Gastrocnemius medialis (tissue), 4 donors: ENCODE data around the gene MEX3C. TPM values are rescaled to one million over a fixed set of nuclear protein-coding genes. Genes with fewer than 3 reads are reported as not detected.

Source experiments
- ATAC-seq, 2 donors: fragments of 150-250 bp; one replicate each; pipeline ENCODE4 v1.9.1; 2016
- DNase-seq, 2 donors: peaks; one replicate each; pipeline ENCODE4 v3.0.0-alpha.2; 2019
- H3K27ac ChIP-seq, 4 donors: fragments of 200-600 bp; sonication (generic); 1 replicate in 1 of 4; 2 replicates in 3 of 4; pipeline ENCODE4 v1.5.1; 2016 to 2018; ENCODE audit warnings: mild to moderate bottlenecking in 2 of 4, moderate library complexity in 1 of 4
- H3K27me3 ChIP-seq, 3 donors: fragments of 200-600 bp; sonication (generic) in 2 of 3; 1 replicate in 1 of 3; 2 replicates in 2 of 3; pipeline versions ENCODE4 v1.5.1 to v1.6.0; 2016 to 2019; ENCODE audit warnings: mild to moderate bottlenecking in 1 of 3, moderate library complexity in 1 of 3
- H3K36me3 ChIP-seq, 2 donors: fragments of 200-600 bp; sonication (generic) in 1 of 2; one replicate each; pipeline ENCODE4 v1.5.1; 2017 to 2018
- H3K4me1 ChIP-seq, 2 donors: fragments of 200-600 bp; sonication (generic) in 1 of 2; one replicate each; pipeline ENCODE4 v1.5.1; 2016 to 2017; ENCODE audit warnings: mild to moderate bottlenecking in 2 of 2
- H3K4me3 ChIP-seq, 4 donors: fragments of 200-600 bp; sonication (generic) in 3 of 4; 1 replicate in 1 of 4; 2 replicates in 3 of 4; pipeline ENCODE4 v1.5.1; 2016 to 2019; ENCODE audit warnings: mild to moderate bottlenecking in 2 of 4
- H3K9me3 ChIP-seq, 3 donors: fragments of 200-600 bp; sonication (generic) in 2 of 3; 1 replicate in 1 of 3; 2 replicates in 2 of 3; pipeline ENCODE4 v1.5.1; 2016 to 2019
- POLR2A ChIP-seq, 2 donors: fragments of 450-650 bp; IDR thresholded peaks; one replicate each; pipeline ENCODE4 v1.6.1; 2017; ENCODE audit warnings: antibody characterized with exemption in 2 of 2, mild to moderate bottlenecking in 2 of 2, moderate library complexity in 2 of 2
- in situ Hi-C, 4 donors: fragments of 200-750 bp; cut with MboI; loops; one replicate each; pipeline versions ENCODE4 v1.15.0 to v1.8.0; 2017; ENCODE audit warnings: low sequenced_read_pairs in 4 of 4
- intact Hi-C: fragments of 100-400 bp; cut with DNase I; formaldehyde crosslinking; loops from one replicate; pipeline ENCODE4 v1.15.1; 2023; ENCODE audit warnings: low total_unique reads
- total RNA-seq, 4 donors: library from RNA; depleted of rRNA; stranded (reverse); fragments of >200 nt; gene quantifications; one replicate each; pipeline versions ENCODE4 v1.1.0 to v1.2.3, GENCODE V29; 2016
- TF ChIP-seq, protein P1 (sequence below), 5 experiments: fragments of 450-650 bp in 3 of 5; fragments of 200-600 bp in 2 of 5; sonication (generic) in 2 of 5; IDR thresholded peaks in 4 of 5; conservative IDR thresholded peaks in 1 of 5; 1 replicate in 4 of 5; 2 replicates in 1 of 5; pipeline ENCODE4 v1.5.1; 2016 to 2019; ENCODE audit warnings: antibody characterized with exemption in 5 of 5, mild to moderate bottlenecking in 3 of 5, moderate library complexity in 3 of 5

Gene MEX3C
- total RNA-seq, 4 donors from 2014 or later = 8.8 to 14.9 (median 12.4) TPM

DNA sequence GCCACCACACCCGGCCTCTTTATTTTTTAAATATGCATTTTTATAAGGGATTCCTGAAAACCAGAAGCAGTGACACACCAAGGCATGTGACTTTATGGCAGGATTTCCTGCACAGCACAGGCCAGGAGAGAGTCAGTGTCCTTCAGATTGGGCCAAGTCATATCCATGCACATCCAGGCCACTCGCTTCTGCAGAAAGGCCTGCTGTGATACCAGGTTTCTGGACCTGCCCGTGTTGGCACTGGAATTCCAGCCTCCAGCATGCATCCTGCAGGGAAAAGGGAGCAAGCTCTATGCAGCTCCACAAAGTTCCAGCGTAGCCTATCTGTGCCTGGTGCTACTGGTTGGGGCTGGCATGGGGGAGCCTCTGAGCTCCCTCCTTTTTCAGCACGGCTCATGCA is 36.8 kb downstream of the MEX3C start:
- TF ChIP-seq, protein P1, sequence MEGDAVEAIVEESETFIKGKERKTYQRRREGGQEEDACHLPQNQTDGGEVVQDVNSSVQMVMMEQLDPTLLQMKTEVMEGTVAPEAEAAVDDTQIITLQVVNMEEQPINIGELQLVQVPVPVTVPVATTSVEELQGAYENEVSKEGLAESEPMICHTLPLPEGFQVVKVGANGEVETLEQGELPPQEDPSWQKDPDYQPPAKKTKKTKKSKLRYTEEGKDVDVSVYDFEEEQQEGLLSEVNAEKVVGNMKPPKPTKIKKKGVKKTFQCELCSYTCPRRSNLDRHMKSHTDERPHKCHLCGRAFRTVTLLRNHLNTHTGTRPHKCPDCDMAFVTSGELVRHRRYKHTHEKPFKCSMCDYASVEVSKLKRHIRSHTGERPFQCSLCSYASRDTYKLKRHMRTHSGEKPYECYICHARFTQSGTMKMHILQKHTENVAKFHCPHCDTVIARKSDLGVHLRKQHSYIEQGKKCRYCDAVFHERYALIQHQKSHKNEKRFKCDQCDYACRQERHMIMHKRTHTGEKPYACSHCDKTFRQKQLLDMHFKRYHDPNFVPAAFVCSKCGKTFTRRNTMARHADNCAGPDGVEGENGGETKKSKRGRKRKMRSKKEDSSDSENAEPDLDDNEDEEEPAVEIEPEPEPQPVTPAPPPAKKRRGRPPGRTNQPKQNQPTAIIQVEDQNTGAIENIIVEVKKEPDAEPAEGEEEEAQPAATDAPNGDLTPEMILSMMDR (IDR thresholded peaks at IDR 0.05 in 4 of 5, conservative IDR thresholded peaks at IDR 0.05 in 1 of 5) = no peak
- no peak for TF ChIP-seq POLR2A (IDR thresholded peaks at IDR 0.05)
- DNase-seq (no peak), ATAC-seq (no peak)
- intact Hi-C loops (no loop called here), in situ Hi-C loops (no loop called here)
- Histone ChIP-seq H3K4me3 (no peak overlapping the region), H3K4me1 (no peaks in the 10 kb centered on the region), H3K27me3 (no peaks in the 10 kb centered on the region), H3K9me3 (no peaks in the 10 kb centered on the region), H3K27ac (no peak overlapping the region), H3K36me3 (no peaks in the 10 kb centered on the region)

- intact Hi-C loops = no loop called here
- in situ Hi-C loops = no loop called here
- TF ChIP-seq, protein P1 (IDR thresholded peaks at IDR 0.05 in 4 of 5, conservative IDR thresholded peaks at IDR 0.05 in 1 of 5) = no peak
- no peak for TF ChIP-seq POLR2A (IDR thresholded peaks at IDR 0.05)
- peaks cover 0 to 9% of the 10 kb centered on the region in 2 donors for H3K4me1 ChIP-seq
- H3K36me3 ChIP-seq = no peaks in the 10 kb centered on the region
- ATAC-seq = no peak
- H3K27ac ChIP-seq = no peak overlapping the region
- no peaks in the 10 kb centered on the region for H3K9me3 ChIP-seq
- H3K27me3 ChIP-seq = no peaks in the 10 kb centered on the region
- no peak for DNase-seq
- no peak overlapping the region for H3K4me3 ChIP-seq
These were observed 40.3 kb downstream of the MEX3C start for GRCh38 chr18:51157215-51157614.

GRCh38 chr18:51154431-51155063 is 42.9 kb downstream of the MEX3C start:
- no peaks in the 10 kb centered on the region for H3K27me3 ChIP-seq
- TF ChIP-seq POLR2A (IDR thresholded peaks at IDR 0.05) = no peak
- TF ChIP-seq, protein P1 (IDR thresholded peaks at IDR 0.05 in 4 of 5, conservative IDR thresholded peaks at IDR 0.05 in 1 of 5) = no peak
- no peaks in the 10 kb centered on the region for H3K36me3 ChIP-seq
- peaks cover 0 to 9% of the 10 kb centered on the region in 2 donors for H3K4me1 ChIP-seq
- no peaks in the 10 kb centered on the region for H3K9me3 ChIP-seq
- in situ Hi-C loops (no loop called here), intact Hi-C loops (no loop called here)
- DNase-seq (no peak), ATAC-seq (no peak)
- no peak overlapping the region for H3K27ac ChIP-seq
- peak overlapping the region in 1 of 4 donors; percentile 42 for H3K4me3 ChIP-seq

- in situ Hi-C loops = no loop called here
- intact Hi-C loops = no loop called here
- peaks cover 0 to 9% of the 10 kb centered on the region in 2 donors for H3K4me1 ChIP-seq
- ATAC-seq (peak in 1 of 2 donors; percentile 39), DNase-seq (peak in 1 of 2 donors; percentile 24)
- no peaks in the 10 kb centered on the region for H3K9me3 ChIP-seq
- H3K27ac ChIP-seq = peak overlapping the region; percentile 23 to 46 (median 29)
- TF ChIP-seq, protein P1 (IDR thresholded peaks at IDR 0.05 in 4 of 5, conservative IDR thresholded peaks at IDR 0.05 in 1 of 5) = no peak
- no peak for TF ChIP-seq POLR2A (IDR thresholded peaks at IDR 0.05)
- no peaks in the 10 kb centered on the region for H3K27me3 ChIP-seq
- no peaks in the 10 kb centered on the region for H3K36me3 ChIP-seq
- H3K4me3 ChIP-seq = peak overlapping the region; percentile 13 to 42 (median 14)
These were observed 43.7 kb downstream of the MEX3C start for GRCh38 chr18:51153659-51154371.
